Sciatic nerve (tissue), 2 donors: ENCODE data around the gene TCF7L1. TPM values are rescaled to one million over a fixed set of nuclear protein-coding genes. Genes with fewer than 3 reads are reported as not detected.
"Not testable (repeated sequence)": the region's sequence is repeated elsewhere in the genome, so short reads cannot be mapped to it uniquely, and the experiment has no call there.

ENCODE experiments used
- ATAC-seq: fragments of 200-7000 bp; cut with Tn5 transposase; one replicate; pipeline ENCODE4 v1.9.1; 2020; ENCODE audit warnings: mild to moderate bottlenecking, moderate library complexity
- DNase-seq: peaks from one replicate; pipeline ENCODE4 v3.0.0-alpha.2; 2020; ENCODE audit warnings: low spot score
- intact Hi-C: fragments of 100-400 bp; cut with DNase I; formaldehyde crosslinking; loops from one replicate; pipeline ENCODE4 v1.14.2; 2022
- total RNA-seq: library from RNA; stranded (reverse); fragmentation: NEBNext Ultra II Directional; extraction: Animal tissue kit (Norgen Biotek cat#: 25700); gene quantifications from one replicate; pipeline ENCODE4 v1.2.1, GENCODE V29; 2021
- donor health status: DM: no; HTN: no; CAD: no.
- donor health status: DM: no; HTN: no; CAD: no.

The TCF7L1 gene
- total RNA-seq, 1 donor from 2014 or later: 26.9 TPM

DNA sequence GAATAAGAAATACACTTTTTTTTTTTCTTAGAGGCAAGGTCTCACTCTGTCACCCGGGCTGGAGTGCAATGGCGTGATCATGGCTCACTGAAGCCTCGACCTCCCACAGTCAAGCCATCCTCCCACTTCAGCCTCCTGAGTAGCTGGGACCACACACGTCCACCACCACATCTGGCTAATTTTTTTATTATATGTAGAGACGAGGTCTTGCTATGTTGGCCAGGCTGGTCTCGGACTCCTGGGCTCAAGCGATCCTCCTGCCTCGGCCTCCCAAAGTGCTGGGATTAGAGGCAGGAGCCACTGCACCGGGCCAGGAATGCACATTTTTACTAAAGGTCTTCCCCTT lies 192.2 kb downstream of the TCF7L1 start:
- ATAC-seq: no peak
- no peak for DNase-seq
- intact Hi-C loops: no loop called here

GRCh38 chr2:85326406-85327159 lies 193.4 kb downstream of the TCF7L1 start:
- intact Hi-C loops: no loop called here
- DNase-seq (no peak), ATAC-seq (no peak)

GRCh38 chr2:85327160-85327821 lies 194.1 kb downstream of the TCF7L1 start:
- DNase-seq (peak; percentile 75), ATAC-seq (peak; percentile 51)
- intact Hi-C loops: no loop called here

DNA sequence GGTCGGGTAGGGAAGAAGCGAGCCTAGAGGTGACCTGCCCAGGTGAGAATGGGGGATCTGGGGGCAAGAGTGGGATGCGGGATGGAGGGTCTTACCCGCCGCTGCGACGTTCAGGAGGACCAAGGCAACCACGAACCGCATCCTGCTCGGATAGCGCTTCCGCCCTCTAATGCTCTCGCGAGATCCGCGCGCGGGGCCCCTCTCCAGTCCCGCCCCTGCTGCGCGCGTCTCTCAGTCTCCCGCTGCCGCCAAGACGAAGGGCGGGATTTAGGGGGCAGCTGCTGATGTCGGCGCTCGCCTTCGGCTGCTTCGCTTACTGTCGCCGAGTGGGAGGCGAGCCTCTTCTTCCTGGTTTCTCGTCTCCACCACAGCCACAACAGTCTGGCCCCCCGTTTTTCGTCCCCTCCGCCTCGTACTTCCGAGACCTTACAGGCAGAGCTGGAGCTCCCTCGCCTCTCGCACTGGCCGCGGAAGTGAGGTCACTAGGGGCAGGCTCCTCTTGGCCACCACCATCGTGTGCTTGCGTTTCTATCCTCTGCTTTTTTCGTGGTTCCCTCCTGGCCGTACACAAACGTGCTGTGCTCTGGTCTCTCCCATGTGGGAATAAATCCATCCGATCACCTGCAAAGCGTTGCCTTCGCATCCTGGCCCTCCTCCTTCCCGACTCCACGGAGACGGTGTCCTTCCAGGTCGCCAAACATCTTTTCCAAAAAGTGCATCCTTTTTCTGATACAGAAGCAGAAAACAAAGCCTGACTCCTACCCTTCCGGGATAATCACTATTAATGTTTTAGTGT lies 194.8 kb downstream of the TCF7L1 start, which contains the start of gene TGOLN2:
Gene TGOLN2, minus strand, starts transcription at position 168 of the 796 bp plus-strand sequence. Its CDS starts 27 bp downstream, at position 141.
- DNase-seq (peak; percentile 96), ATAC-seq (peak; percentile 99)
- intact Hi-C loops: no loop called here

DNA sequence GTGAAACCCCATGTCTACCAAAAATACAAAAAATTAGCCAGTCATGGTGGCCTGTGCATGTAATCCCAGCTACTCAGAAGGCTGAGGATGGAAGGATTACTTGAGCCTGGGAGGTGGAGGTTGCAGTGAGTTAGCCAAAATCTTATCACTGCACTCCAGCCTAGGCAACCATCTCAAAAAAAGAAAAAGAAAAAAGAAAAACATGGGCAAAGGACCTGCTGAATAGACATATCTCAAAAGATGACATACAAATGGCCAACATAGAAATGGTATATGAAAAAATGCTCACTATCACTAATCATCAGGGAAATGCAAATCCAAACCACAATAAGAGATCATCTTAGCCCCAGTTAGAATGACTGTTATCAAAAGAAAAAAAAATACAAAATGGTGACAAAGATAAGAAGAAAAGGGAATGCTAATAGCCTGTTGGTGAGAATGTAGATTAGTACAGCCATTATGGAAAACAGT lies 196.0 kb downstream of the TCF7L1 start:
- DNase-seq: no peak
- intact Hi-C loops: no loop called here
- no peak for ATAC-seq

GRCh38 chr2:85329701-85330100 lies 196.5 kb downstream of the TCF7L1 start:
- DNase-seq, ATAC-seq, intact Hi-C loops: not testable (repeated sequence)

- intact Hi-C loops: no loop called here
- ATAC-seq (no peak), DNase-seq (no peak)
These were observed 197.8 kb downstream of the TCF7L1 start for GRCh38 chr2:85330839-85331636.

- DNase-seq, ATAC-seq, intact Hi-C loops: not testable (repeated sequence)
These were observed 200.7 kb downstream of the TCF7L1 start for GRCh38 chr2:85333877-85334276.

GRCh38 chr2:85334928-85335327 lies 201.7 kb downstream of the TCF7L1 start:
- intact Hi-C loops: no loop called here
- no peak for DNase-seq
- ATAC-seq: no peak

- intact Hi-C loops: no loop called here
- ATAC-seq (peak; percentile 48), DNase-seq (no peak)
These were observed 207.1 kb downstream of the TCF7L1 start for GRCh38 chr2:85340034-85340892.

GRCh38 chr2:85341269-85342029 lies 208.3 kb downstream of the TCF7L1 start:
- no peak for DNase-seq
- intact Hi-C loops: no loop called here
- ATAC-seq: no peak

DNA sequence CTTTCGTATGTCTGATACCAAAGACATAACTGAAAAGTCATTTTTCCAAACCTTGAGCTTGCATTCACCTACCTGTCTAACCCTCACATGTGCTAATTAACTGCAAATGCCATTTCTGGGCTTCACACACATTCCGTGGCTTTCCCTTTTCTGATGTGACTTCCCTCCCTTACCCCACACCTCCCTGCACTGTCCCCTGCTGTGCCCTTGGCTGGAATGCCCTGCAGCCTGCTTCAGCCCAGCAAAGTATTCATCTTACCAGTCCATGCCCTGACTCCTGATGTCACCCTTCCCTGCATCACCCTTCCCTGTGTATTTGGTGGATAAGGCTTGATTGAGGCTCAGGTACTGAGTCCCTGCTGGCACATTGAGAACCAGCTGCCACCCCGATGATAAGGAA lies 209.0 kb downstream of the TCF7L1 start:
- no peak for ATAC-seq
- DNase-seq: no peak
- intact Hi-C loops: no loop called here

DNA sequence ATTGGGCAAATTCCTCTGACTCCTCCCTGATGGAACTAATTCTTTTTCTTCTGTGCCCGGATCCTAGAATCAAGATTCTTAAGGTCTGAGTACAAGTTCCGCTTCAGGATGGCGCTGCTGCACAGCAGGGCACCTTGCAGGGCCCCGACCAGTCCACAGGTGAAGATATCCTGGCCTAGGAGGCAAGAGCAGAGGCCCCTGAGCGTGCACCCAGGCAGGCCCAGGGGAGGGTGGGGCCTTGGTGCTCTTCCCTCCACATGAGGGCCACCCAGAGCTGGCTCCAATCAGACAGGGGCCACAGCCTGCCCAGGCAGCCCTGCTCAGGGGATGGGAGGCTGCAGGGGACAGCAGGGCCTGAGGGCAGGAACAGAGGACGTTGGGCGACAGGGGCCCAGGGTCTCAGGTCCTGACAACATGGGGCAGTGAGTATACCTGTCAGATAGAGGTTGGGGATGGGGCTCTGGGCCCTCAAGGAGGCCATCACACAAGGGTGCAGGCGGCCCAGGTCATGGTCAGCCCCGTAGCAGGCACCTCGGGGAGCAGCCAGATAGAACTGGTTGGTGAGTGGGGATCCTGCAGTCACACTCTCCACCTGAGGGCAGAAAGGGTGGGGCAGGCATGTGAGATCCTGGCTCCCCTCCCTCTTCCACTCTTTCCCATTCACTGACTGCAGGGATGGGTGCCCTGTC lies 210.2 kb downstream of the TCF7L1 start:
- ATAC-seq, DNase-seq, intact Hi-C loops: not testable (repeated sequence)

GRCh38 chr2:85344356-85344954 lies 211.3 kb downstream of the TCF7L1 start:
- DNase-seq (no peak), ATAC-seq (no peak)
- intact Hi-C loops: no loop called here

GRCh38 chr2:85347599-85347998 lies 214.4 kb downstream of the TCF7L1 start:
- ATAC-seq (no peak), DNase-seq (no peak)
- intact Hi-C loops: no loop called here

DNA sequence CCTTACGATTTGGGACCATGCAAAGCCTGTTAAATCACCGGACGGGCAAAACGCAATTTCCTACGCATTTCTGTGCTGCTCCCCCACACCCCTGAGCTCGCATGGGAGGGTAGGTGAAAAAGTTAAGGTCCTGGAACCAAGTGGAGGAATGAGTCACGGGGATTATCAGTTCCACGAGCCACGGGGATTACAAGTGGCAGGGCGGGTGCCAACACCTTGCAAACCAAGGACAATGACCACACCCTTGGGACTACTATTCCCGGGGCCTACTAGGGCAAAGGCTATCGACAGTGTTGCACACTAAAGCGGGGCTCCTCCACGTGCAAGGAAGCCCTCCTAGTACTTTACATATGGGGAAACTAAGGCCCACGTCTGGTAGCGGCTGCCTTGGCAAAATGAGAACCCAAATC lies 220.7 kb downstream of the TCF7L1 start:
- intact Hi-C loops: no loop called here

More for the DNA sequence above, 220.7 kb downstream of the TCF7L1 start:
- DNase-seq: no peak
- ATAC-seq: peak; percentile 21
